ENCODE results near the gene ZNF677. TPM values are rescaled to one million over a fixed set of nuclear protein-coding genes. Genes with fewer than 3 reads are reported as not detected.
A peak's percentile ranks its signal among the peaks of the same experiment; 100 is the strongest.
"Not testable (repeated sequence)": the region's sequence is repeated elsewhere in the genome, so short reads cannot be mapped to it uniquely, and the experiment has no call there.

The ZNF677 gene
- 63.0 TPM for total RNA-seq (ENCODE audit: unreplicated experiment)
- long read RNA-seq, transcript ZNF677-211 (4 exons, 719 nt), result major isoform, 7 of 22 reads
- long read RNA-seq, partial matches to known transcripts, result 2 of 22 reads
- long read RNA-seq, other reads (novel, unspliced or antisense), result 4 of 22 reads

DNA sequence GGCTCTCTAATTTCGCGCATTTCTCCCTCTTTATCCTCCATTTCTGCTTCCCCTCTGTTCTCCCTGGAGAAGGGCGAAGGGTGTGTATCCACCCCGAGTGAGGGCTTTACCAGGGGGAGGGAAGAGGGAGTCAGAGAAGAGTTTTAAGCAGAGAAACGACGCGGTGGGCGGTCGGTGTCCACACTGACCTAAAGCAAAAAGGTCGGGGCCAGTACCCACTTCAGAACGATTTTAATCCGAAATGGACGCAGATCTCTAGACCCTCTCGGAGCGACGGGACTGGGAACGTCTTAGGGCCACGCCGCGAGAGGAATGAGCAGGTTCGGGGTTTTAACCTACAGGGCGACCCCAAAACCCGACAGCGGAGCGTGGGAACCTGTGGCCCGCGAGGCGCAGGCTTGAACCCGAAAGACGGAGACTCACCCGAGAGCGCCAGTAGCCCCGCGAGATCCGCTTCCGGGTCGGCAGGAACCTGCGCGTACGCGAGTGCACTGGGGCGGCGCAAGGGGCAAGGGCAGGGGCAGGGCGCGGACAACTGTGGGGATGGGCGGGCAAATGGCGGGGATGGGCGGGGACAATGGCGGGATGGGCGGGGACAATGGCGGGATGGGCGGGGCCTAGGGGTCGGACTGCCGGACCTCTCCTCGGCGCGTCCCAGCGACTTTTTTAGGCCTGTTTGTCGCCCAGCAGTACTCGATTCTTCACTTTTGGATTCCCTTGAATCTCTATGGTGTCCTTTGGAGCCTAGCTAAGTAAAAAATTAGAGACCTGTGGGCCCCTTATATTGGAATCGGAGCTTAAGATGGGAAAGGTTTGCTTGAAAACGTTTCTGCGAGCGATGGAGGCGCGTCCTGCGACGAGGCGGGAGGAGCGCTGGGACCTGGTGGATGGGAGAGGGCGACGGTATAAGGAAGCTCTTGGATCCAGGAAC lies at the start of gene ZNF677:
Gene ZNF677 (minus strand): TSS at position 463 of the 931 bp plus-strand sequence. CDS start 3,323 bp downstream, outside the sequence.
- Mint-ChIP-seq H3K4me3 (ENCODE audit: unreplicated experiment) (peak within 1 kb of the TSS; percentile 98), H3K27me3 (ENCODE audit: unreplicated experiment) (peaks cover 6% of the 10 kb centered on the region), H3K36me3 (ENCODE audit: unreplicated experiment) (peaks cover 44% of the 10 kb centered on the region), H3K4me1 (ENCODE audit: low read depth, unreplicated experiment) (peaks cover 1% of the 10 kb centered on the region), H3K9me3 (ENCODE audit: unreplicated experiment) (peaks cover 11% of the 10 kb centered on the region), H3K27ac (ENCODE audit: unreplicated experiment) (peak within 1 kb of the TSS; percentile 89)
- peak; percentile 92 for DNase-seq
- TF ChIP-seq CTCF (IDR thresholded peaks at IDR 0.05; ENCODE audit: partially characterized antibody, unreplicated experiment), result no peak

GRCh38 chr19:53301341-53301740 lies 46.7 kb upstream of the ZNF677 start:
- H3K27ac Mint-ChIP-seq (ENCODE audit: unreplicated experiment); H3K4me3 Mint-ChIP-seq (ENCODE audit: unreplicated experiment); H3K4me1 Mint-ChIP-seq (ENCODE audit: low read depth, unreplicated experiment); H3K27me3 Mint-ChIP-seq (ENCODE audit: unreplicated experiment); H3K9me3 Mint-ChIP-seq (ENCODE audit: unreplicated experiment); DNase-seq; H3K36me3 Mint-ChIP-seq (ENCODE audit: unreplicated experiment): not testable (repeated sequence)

DNA sequence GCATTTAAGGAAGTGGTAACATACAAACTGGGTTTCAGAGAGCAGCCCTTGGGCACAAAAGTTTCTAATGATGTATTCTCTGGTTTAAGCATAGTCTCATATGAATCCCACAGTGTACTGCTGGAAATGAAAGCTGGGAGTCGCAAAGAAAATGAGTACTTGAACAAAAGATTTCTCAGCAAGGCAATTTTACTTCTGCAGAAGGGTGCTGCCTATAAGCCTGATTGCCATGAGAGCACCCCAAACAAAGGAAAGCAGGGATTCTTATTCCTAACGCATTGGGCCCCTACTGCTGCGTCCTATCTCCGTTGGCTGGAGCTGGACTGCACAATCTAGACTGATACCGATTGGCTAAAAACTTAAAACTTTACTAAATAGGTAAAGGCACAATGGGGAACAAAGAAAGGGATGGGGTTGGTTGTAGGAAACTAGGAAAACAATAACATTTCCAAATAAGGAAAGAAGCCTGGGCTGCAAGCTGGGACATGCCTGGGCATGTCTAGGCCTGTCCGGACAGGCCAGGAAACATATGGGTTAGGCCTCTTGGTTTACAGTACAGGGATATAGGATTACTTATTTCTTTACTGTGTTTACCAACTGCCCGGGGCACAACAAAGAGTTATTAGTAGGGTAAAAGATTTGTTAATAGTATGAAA lies 40.2 kb upstream of the ZNF677 start:
- H3K36me3 Mint-ChIP-seq (ENCODE audit: unreplicated experiment), result peaks cover 15% of the 10 kb centered on the region
- no peaks in the 10 kb centered on the region for H3K27me3 Mint-ChIP-seq (ENCODE audit: unreplicated experiment)
- no peak overlapping the region for H3K27ac Mint-ChIP-seq (ENCODE audit: unreplicated experiment)
- TF ChIP-seq CTCF (IDR thresholded peaks at IDR 0.05; ENCODE audit: partially characterized antibody, unreplicated experiment), result no peak
- H3K9me3 Mint-ChIP-seq (ENCODE audit: unreplicated experiment), result peaks cover 4% of the 10 kb centered on the region
- no peak overlapping the region for H3K4me3 Mint-ChIP-seq (ENCODE audit: unreplicated experiment)
- no peaks in the 10 kb centered on the region for H3K4me1 Mint-ChIP-seq (ENCODE audit: low read depth, unreplicated experiment)
- DNase-seq, result no peak

DNA sequence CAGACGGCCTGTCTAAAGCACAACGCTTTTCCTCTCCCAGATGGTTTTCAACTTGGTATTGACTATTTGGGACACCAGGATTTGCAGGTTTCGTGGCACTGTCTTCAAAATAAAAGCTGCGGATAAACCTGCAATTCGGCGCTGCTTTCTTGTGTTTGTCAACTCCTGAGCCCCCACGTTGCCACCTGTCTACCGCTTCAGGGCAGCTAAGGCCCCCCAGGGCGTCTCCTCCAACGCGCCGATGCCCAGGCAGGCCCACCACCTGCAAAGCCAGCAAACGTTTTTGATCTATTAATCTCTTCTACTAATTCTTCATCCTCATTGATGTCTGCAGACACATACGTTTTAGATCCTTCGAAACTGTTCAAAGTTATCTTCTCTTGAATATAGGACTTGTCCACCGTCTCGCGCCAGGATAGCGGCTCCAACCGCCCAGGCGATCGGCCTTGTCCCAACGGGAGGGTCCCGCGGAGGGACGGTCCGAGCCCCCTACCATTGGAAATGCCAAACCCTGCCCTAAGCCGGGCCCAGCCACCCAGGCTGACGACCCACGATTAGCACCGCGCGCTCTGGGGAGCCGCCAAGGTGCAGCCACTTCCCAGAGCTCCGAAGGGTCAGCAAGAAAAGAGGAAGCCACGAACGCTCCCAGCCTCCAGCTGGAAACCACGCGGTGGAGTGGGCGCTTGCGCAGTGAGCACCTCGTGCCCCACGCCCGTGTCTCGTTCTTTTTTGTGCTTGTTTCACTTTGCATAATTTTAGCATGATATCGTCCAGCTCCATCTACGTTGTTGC lies 36.3 kb upstream of the ZNF677 start:
- no peaks in the 10 kb centered on the region for H3K4me1 Mint-ChIP-seq (ENCODE audit: low read depth, unreplicated experiment)
- no peak overlapping the region for H3K4me3 Mint-ChIP-seq (ENCODE audit: unreplicated experiment)
- H3K9me3 Mint-ChIP-seq (ENCODE audit: unreplicated experiment), result peaks cover 2% of the 10 kb centered on the region
- no peak for TF ChIP-seq CTCF (IDR thresholded peaks at IDR 0.05; ENCODE audit: partially characterized antibody, unreplicated experiment)
- no peak overlapping the region for H3K27ac Mint-ChIP-seq (ENCODE audit: unreplicated experiment)
- H3K36me3 Mint-ChIP-seq (ENCODE audit: unreplicated experiment), result peaks cover 14% of the 10 kb centered on the region
- H3K27me3 Mint-ChIP-seq (ENCODE audit: unreplicated experiment), result no peaks in the 10 kb centered on the region
- no peak for DNase-seq

DNA sequence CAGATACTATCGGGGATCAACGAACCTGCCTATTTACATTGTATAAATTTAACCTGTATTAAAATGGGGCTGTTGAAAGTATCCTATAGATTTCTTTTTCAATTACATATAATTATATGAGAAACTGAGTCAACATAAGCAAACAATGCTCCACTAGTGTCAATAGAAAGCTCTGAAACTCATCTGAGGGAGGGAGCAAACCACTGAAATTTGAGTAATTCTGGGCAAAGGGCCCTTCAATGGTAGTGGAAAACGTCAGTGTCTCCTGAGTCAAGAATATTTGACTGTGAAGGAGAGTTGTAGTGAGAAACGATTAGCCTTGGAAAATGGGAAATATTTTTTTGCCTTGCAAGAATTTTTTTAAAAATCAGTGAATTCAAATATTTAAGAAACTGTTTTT lies 30.4 kb upstream of the ZNF677 start:
- no peak overlapping the region for H3K27ac Mint-ChIP-seq (ENCODE audit: unreplicated experiment)

DNA sequence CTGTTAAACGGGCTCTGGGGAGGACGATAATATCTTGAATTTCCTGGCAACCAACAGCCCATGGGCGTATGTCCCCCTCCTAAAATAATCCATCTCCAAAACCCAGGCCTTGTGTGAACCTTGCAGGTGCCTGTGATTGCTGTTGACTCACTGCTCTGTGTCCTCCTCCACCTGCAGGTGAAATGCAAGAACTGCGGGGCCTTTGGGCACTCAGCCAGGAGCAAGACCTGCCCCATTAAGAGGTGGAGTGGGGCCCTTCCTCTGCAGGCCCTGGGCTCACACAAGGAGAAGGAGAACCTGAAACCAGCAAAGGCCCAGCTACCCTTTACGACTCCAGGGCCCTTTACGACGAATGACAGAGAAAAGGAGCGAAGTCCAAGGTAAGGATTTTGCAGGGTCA lies 27.3 kb upstream of the ZNF677 start:
- not testable (repeated sequence) for H3K27ac Mint-ChIP-seq (ENCODE audit: unreplicated experiment); H3K9me3 Mint-ChIP-seq (ENCODE audit: unreplicated experiment); H3K4me3 Mint-ChIP-seq (ENCODE audit: unreplicated experiment); H3K27me3 Mint-ChIP-seq (ENCODE audit: unreplicated experiment); H3K4me1 Mint-ChIP-seq (ENCODE audit: low read depth, unreplicated experiment); H3K36me3 Mint-ChIP-seq (ENCODE audit: unreplicated experiment)
- DNase-seq, result peak; percentile 19

More for the DNA sequence above, 30.4 kb upstream of the ZNF677 start:
- Mint-ChIP-seq H3K27me3 (ENCODE audit: unreplicated experiment) (no peaks in the 10 kb centered on the region), H3K9me3 (ENCODE audit: unreplicated experiment) (peaks cover 2% of the 10 kb centered on the region), H3K36me3 (ENCODE audit: unreplicated experiment) (peaks cover 5% of the 10 kb centered on the region), H3K4me3 (ENCODE audit: unreplicated experiment) (no peak overlapping the region), H3K4me1 (ENCODE audit: low read depth, unreplicated experiment) (no peaks in the 10 kb centered on the region)
- no peak for DNase-seq
- TF ChIP-seq CTCF (IDR thresholded peaks at IDR 0.05; ENCODE audit: partially characterized antibody, unreplicated experiment), result no peak

Data from glutamatergic neuron (in vitro differentiated cells).